Activated CD4-positive, alpha-beta memory T cell treated with anti-CD3 and anti-CD28 coated beads for 36 hours (primary cell): Measurements from ENCODE around the gene KIFAP3. TPM values are rescaled to one million over a fixed set of nuclear protein-coding genes. Genes with fewer than 3 reads are reported as not detected.
A peak's percentile ranks its signal among the peaks of the same experiment; 100 is the strongest.
"Not testable (repeated sequence)": the region's sequence is repeated elsewhere in the genome, so short reads cannot be mapped to it uniquely, and the experiment has no call there.

Experiments
- CTCF ChIA-PET: fragments of 350-600 bp; sonication (Branson Sonifier 250); formaldehyde crosslinking; loops from one replicate; lab custom pipeline; 2021; ENCODE audit warnings: antibody characterized with exemption, inconsistent platforms; lab: Charles Lee
- POLR2A ChIA-PET: fragments of 350-600 bp; sonication (Branson Sonifier 250); formaldehyde crosslinking; loops from one replicate; lab custom pipeline; 2021; ENCODE audit warnings: antibody characterized with exemption; lab: Charles Lee
- DNase-seq: peaks from one replicate; pipeline ENCODE4 v3.0.0-alpha.2; 2020
- H3K27ac Mint-ChIP-seq: one replicate; pipeline ENCODE4 v1.8.0; 2021; ENCODE audit warnings: mixed read lengths
- H3K27me3 Mint-ChIP-seq: one replicate; pipeline ENCODE4 v1.8.0; 2021; ENCODE audit warnings: mixed read lengths
- H3K36me3 Mint-ChIP-seq: one replicate; pipeline ENCODE4 v1.8.0; 2021; ENCODE audit warnings: mixed read lengths
- H3K4me1 Mint-ChIP-seq: one replicate; pipeline ENCODE4 v1.8.0; 2021; ENCODE audit warnings: low read depth, mixed read lengths
- H3K4me3 Mint-ChIP-seq: one replicate; pipeline ENCODE4 v1.8.0; 2021; ENCODE audit warnings: mild to moderate bottlenecking, mixed read lengths
- H3K9me3 Mint-ChIP-seq: one replicate; pipeline ENCODE4 v1.8.0; 2021; ENCODE audit warnings: mixed read lengths
- intact Hi-C: fragments of 100-400 bp; cut with micrococcal nuclease; formaldehyde crosslinking; loops from one replicate; pipeline ENCODE4 v1.15.1; 2023
- total RNA-seq, 2 experiments: library from RNA; stranded (reverse); gene quantifications; one replicate each; pipeline ENCODE4 v1.2.3, GENCODE V29; 2021

The KIFAP3 gene
- total RNA-seq, 2 experiments from 2014 or later: 15.6 to 15.7 TPM

DNA sequence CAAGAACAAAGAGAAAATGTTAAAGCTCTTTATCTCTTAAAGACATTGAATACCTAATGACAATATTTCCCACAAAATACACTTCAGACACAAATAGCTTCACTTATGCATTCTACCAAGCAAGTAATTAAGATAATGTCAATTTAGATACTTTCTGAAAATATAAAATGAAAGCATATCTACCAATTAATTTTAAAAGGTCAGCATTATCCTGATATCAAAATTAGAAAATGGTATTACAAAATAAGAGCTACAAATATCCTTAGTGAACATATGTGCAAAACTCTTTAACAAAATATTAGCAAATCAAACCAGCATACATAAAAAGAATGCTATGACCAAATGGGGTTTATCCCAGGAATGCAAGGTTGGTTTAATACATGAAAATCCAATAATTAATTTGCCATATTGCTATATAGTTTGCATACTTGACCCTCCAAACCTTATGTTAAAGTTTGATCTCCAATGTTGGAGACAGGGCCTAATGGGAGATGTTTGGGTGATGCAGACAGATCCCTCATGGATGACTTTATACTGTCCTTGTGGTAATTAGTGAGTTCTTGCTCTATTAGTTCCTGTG is 4.2 kb upstream of the KIFAP3 start:
- Mint-ChIP-seq H3K9me3 (peaks cover 8% of the 10 kb centered on the region), H3K4me1 (peaks cover 16% of the 10 kb centered on the region), H3K27me3 (peaks cover 3% of the 10 kb centered on the region), H3K36me3 (peaks cover 4% of the 10 kb centered on the region), H3K4me3 (no peak overlapping the region), H3K27ac (no peak overlapping the region)
- intact Hi-C loops: loop anchor here (10.0 kb wide), 1 partner anchor 594 kb away; the partner anchor contains the start of gene SLC19A2
- DNase-seq: no peak
- ChIA-PET CTCF (no interaction called here), POLR2A (no interaction called here)

DNA sequence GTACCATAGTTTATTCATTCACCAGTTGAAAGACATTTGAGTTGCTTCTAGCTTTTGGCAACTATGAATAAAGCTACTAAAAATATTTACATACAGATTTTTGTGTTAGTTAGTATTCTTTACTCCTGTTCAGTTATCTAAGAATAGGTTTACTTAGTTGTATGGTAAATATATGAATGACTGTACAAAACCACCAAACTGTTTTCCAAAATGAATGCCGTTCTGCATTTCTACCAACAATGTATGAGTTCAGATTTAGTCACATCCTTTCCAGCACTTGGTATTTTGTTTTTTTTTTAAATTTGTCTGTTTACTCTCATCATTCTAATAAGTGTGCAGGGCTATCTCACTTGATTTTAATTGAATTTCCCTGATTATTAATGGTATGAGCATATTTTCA is 3.4 kb upstream of the KIFAP3 start:
- peaks cover 2% of the 10 kb centered on the region for H3K27me3 Mint-ChIP-seq
- peaks cover 8% of the 10 kb centered on the region for H3K9me3 Mint-ChIP-seq
- H3K4me1 Mint-ChIP-seq: peaks cover 21% of the 10 kb centered on the region
- ChIA-PET POLR2A (no interaction called here), CTCF (no interaction called here)
- DNase-seq: no peak
- no peak overlapping the region for H3K4me3 Mint-ChIP-seq
- H3K36me3 Mint-ChIP-seq: peaks cover 4% of the 10 kb centered on the region
- intact Hi-C loops: loop anchor here (10.0 kb wide), 1 partner anchor 593 kb away; the partner anchor contains the start of gene SLC19A2
- H3K27ac Mint-ChIP-seq: no peak overlapping the region

DNA sequence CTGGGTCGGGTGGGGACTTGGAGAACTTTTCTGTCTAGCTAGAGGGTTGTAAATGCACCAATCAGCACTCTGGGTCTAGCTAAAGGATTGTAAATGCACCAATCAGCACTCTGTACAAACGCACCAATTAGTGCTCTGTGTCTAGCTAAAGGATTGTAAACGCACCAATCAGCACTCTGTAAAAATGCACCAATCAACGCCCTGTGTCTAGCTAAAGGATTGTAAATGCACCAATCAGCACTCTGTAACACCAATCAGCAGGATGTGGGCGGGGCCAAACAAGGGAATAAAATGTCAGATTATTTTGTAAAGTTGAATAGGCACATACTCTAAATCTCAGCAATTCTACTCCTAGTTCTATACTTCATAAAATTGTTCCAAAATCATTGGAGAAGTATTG is 2.5 kb upstream of the KIFAP3 start:
- intact Hi-C loops: loop anchor here (10.0 kb wide), 1 partner anchor 592 kb away; the partner anchor contains the start of gene SLC19A2

DNA sequence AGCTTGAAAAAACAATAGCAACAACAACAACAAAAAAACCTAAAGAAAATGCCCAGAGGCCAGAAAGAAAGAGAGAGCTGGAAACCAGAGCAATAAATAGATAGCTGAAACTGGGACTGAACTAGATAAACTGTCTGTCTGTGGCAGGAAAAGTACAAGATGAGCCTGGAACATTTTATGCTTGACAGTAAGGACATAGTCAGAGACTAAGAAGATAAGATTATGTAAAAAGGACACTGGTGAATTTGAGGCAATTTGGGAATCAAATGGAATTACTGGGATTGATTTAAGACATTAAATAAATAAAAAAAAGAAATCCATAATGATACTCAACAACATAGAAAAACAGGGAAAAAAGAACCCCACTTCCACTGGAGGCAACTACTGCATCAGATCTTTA is 1.7 kb upstream of the KIFAP3 start:
- CTCF ChIA-PET: no interaction called here
- Mint-ChIP-seq H3K9me3 (peaks cover 8% of the 10 kb centered on the region), H3K4me1 (peaks cover 30% of the 10 kb centered on the region), H3K27me3 (no peaks in the 10 kb centered on the region), H3K27ac (no peak overlapping the region), H3K4me3 (no peak overlapping the region), H3K36me3 (peaks cover 4% of the 10 kb centered on the region)
- POLR2A ChIA-PET: no interaction called here
- intact Hi-C loops: loop anchor here (10.0 kb wide), 1 partner anchor 591 kb away; the partner anchor contains the start of gene SLC19A2
- DNase-seq: no peak

More for the DNA sequence above, 2.5 kb upstream of the KIFAP3 start:
- H3K4me3 Mint-ChIP-seq, H3K36me3 Mint-ChIP-seq, H3K27me3 Mint-ChIP-seq, H3K9me3 Mint-ChIP-seq, POLR2A ChIA-PET, CTCF ChIA-PET, H3K27ac Mint-ChIP-seq: not testable (repeated sequence)
- DNase-seq: peak; percentile 15
- peaks cover 25% of the 10 kb centered on the region for H3K4me1 Mint-ChIP-seq

DNA sequence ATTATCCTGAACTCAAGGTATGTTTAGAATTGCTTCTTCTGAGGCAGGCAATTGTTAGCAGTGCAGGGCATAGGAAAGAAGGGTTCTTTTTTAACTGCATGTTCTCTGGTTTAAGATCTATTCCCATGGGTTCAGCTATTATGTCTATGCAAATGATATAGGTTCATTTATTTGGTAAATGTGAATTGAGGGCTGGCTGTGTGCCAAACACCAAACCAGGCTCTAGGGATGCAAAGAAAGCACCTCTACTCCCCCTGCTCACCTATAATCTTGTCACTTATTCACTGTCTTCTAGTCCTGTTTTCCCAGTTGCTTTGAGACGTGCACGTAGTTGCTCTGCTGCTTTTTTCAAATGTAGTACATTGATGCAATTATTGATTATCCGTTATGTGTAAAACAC is 691 bp upstream of the KIFAP3 start:
- CTCF ChIA-PET: interaction anchor here (1.0 to 1.7 kb wide), 3 partner anchors 13 to 178 kb away, joined by 3 to 4 read pairs (median 4); no protein-coding TSS in a partner anchor
- peak overlapping the region; percentile 96 for H3K4me3 Mint-ChIP-seq
- peaks cover 8% of the 10 kb centered on the region for H3K9me3 Mint-ChIP-seq
- DNase-seq: no peak
- POLR2A ChIA-PET: interaction anchor here (1.3 to 1.8 kb wide), 2 partner anchors 181 to 457 kb away, joined by 5 to 7 read pairs; partner anchors contain the start of genes GORAB and SCYL3
- peaks cover 4% of the 10 kb centered on the region for H3K36me3 Mint-ChIP-seq
- intact Hi-C loops: loop anchor here (10.0 kb wide), 1 partner anchor 590 kb away; the partner anchor contains the start of gene SLC19A2
- peaks cover 40% of the 10 kb centered on the region for H3K4me1 Mint-ChIP-seq
- H3K27me3 Mint-ChIP-seq: no peaks in the 10 kb centered on the region
- H3K27ac Mint-ChIP-seq: peak overlapping the region; percentile 85

DNA sequence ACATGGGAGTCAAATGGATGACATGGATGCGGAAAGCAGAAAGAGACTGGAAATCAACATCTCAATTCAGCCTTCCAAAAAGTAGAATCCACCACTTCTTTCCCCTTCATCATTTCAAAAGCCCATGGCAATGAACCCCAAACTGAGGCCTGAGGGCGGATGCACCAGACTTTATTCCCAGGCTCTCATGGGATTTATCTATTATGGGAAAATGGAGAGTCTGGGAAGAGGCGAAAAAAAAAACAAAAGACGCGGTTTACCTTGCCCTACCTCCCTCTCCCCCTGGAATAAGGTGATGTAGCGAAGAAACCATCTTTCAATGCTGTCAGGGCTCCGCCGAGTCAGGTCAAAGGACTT is 624 bp downstream of the KIFAP3 start:
- ChIA-PET CTCF (interaction anchor here (1.0 to 1.7 kb wide), 4 partner anchors 8 to 1243 kb away, joined by 3 to 4 read pairs (median 3); no protein-coding TSS in a partner anchor), POLR2A (interaction anchor here (1.3 to 1.8 kb wide), 2 partner anchors 180 to 458 kb away, joined by 5 to 7 read pairs; partner anchors contain the start of genes GORAB and SCYL3)
- Mint-ChIP-seq H3K4me3 (peak overlapping the region; percentile 96), H3K36me3 (peaks cover 3% of the 10 kb centered on the region), H3K27ac (peak overlapping the region; percentile 85), H3K9me3 (peaks cover 5% of the 10 kb centered on the region), H3K27me3 (no peaks in the 10 kb centered on the region), H3K4me1 (peaks cover 52% of the 10 kb centered on the region)
- intact Hi-C loops: loop anchor here (1.0 to 10.0 kb wide), 7 partner anchors 42 to 589 kb away; partner anchors contain the start of genes F5, GORAB, SCYL3 and SLC19A2
- DNase-seq: no peak

DNA sequence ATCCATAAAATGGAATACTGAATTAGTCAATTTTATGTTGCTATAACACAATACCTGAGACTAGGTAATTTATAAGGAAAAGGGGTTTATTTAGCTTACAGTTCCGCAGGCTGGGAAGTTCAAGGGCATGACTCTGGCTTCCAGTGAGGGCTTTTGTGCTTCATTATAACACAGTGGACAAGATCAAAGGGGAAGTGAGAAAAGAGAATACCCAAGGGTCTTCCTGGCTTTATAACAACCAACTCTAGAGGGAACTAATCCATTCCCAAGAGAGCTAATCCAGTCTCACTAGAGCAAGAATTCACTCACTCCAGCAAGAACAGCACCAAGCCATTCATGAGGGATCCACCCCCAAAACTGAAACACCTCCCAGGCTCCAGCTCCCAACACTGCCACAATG is 3.1 kb downstream of the KIFAP3 start:
- peaks cover 69% of the 10 kb centered on the region for H3K4me1 Mint-ChIP-seq
- ChIA-PET CTCF (interaction anchor here (0.6 kb wide), 1 partner anchor 1237 kb away, joined by 3 read pairs; no protein-coding TSS in a partner anchor), POLR2A (no interaction called here)
- no peak overlapping the region for H3K27ac Mint-ChIP-seq
- H3K4me3 Mint-ChIP-seq: no peak overlapping the region
- no peak for DNase-seq
- H3K9me3 Mint-ChIP-seq: no peaks in the 10 kb centered on the region
- H3K27me3 Mint-ChIP-seq: no peaks in the 10 kb centered on the region
- H3K36me3 Mint-ChIP-seq: peaks cover 2% of the 10 kb centered on the region
- intact Hi-C loops: loop anchor here (5.0 to 10.0 kb wide), 4 partner anchors 39 to 587 kb away; partner anchors contain the start of genes F5 and SLC19A2

DNA sequence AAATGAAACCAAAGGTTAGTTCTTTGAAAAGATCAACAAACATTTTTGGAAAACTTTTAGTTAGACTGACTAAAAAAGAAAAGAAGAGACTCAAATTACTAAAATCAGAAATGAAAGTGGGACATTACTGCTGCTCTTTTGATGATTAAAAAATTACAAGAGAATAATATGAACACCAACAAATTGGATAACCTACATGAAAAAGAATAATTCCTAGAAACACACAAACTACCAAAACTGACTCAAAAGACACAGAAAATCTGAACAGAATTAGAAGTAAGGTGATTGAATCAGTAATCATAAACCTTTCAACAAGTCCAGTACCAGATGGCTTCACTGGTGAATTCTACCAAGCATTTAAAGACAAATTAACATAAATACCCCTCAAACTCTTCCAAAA is 5.6 kb downstream of the KIFAP3 start:
- Mint-ChIP-seq H3K36me3 (peaks cover 2% of the 10 kb centered on the region), H3K27ac (peak overlapping the region; percentile 39), H3K9me3 (no peaks in the 10 kb centered on the region), H3K27me3 (no peaks in the 10 kb centered on the region), H3K4me3 (peak overlapping the region; percentile 53), H3K4me1 (peaks cover 56% of the 10 kb centered on the region)
- intact Hi-C loops: loop anchor here (5.0 kb wide), 1 partner anchor 372 kb away; no protein-coding TSS in a partner anchor
- ChIA-PET POLR2A (no interaction called here), CTCF (no interaction called here)
- no peak for DNase-seq

DNA sequence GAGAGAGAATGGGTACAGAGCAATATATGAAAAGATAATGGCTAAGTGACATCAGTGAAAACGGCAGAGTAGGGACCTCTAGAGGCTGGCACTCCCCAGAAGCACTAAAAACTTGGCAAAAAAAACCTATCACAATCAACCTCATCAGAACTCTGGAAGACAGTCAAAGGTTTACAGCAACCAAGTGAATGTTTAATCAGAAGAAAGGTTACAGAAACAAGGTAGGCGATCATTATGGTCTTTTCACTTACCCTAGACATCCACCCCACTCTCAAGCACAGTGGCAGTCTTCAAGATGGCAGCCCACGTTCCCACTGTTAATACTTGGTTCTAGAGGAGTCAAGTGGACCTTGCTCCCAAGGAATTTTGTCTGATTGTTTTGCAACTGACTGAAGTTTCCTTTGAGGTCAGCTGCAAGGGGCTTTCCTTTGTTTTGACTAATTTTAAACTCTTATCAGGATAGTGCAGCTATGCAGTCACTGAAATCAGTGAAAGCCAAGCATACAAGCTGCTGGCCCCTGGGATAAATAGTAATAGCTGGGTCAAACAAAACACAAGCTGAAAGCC is 7.2 kb downstream of the KIFAP3 start:
- Mint-ChIP-seq H3K4me1 (peaks cover 53% of the 10 kb centered on the region), H3K27ac (no peak overlapping the region), H3K9me3 (no peaks in the 10 kb centered on the region), H3K36me3 (peaks cover 4% of the 10 kb centered on the region), H3K4me3 (no peak overlapping the region), H3K27me3 (no peaks in the 10 kb centered on the region)
- ChIA-PET POLR2A (no interaction called here), CTCF (interaction anchor here (0.5 to 0.6 kb wide), 2 partner anchors 596 to 928 kb away, joined by 3 read pairs; no protein-coding TSS in a partner anchor)
- intact Hi-C loops: loop anchor here (5.0 kb wide), 1 partner anchor 370 kb away; no protein-coding TSS in a partner anchor
- no peak for DNase-seq

DNA sequence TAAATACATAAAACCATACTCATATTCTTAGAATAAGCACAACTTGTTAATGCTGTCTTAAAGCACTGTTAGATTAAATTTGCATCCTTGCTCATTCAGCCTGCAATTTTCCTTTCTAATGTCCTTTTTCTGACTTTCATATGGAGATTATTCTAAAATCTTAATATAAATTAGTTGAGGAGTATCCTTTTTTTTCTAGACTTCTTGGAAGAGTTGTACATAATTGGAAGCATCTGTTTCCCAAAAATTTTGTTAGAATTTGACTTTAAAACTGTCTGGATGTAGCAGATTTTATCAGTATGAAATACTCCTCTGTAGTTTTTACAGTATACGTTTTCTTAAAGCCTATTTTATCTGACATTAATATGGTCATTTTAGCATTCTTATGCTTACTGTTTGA is 9.7 kb downstream of the KIFAP3 start:
- H3K36me3 Mint-ChIP-seq: peaks cover 11% of the 10 kb centered on the region
- no peak overlapping the region for H3K4me3 Mint-ChIP-seq
- ChIA-PET POLR2A (no interaction called here), CTCF (no interaction called here)
- H3K4me1 Mint-ChIP-seq: peaks cover 34% of the 10 kb centered on the region
- no peaks in the 10 kb centered on the region for H3K27me3 Mint-ChIP-seq
- no peak overlapping the region for H3K27ac Mint-ChIP-seq
- intact Hi-C loops: loop anchor here (5.0 kb wide), 1 partner anchor 368 kb away; no protein-coding TSS in a partner anchor
- H3K9me3 Mint-ChIP-seq: peaks cover 7% of the 10 kb centered on the region
- no peak for DNase-seq

DNA sequence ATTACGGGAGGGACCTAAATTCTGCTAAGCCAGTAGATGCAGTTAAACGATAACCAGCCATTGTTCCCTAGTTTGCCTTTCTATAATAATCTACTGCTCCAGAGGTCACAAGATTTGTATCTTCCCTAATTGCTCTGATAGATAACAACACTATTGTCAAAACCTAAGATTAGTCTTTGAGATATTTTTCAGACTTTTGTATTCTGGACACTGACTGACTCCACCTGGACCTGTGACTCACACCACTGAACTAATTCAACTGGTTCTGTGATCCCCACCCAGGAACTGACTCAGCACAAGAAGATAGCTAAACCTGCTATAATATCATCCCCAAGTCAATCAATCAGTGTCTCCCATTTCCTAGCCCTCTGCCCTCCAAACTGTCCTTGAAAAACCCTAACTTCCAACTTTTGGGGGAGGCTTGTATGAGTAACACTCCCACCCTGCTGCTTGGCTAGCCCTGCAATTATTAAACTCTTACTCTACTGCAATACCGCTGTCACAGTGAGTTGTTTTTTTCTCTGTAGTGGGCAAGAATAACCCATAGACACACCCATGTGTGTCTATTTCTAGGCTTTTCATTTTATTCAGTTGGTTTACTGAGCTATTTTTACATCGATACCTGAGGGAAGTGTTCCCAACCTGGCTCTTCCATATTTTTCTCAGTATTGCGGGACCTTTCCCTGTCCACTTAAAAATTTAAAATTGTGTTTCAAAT is 11.2 kb downstream of the KIFAP3 start:
- H3K36me3 Mint-ChIP-seq: peaks cover 9% of the 10 kb centered on the region
- no peak overlapping the region for H3K27ac Mint-ChIP-seq
- H3K4me3 Mint-ChIP-seq: no peak overlapping the region
- no peaks in the 10 kb centered on the region for H3K27me3 Mint-ChIP-seq
- CTCF ChIA-PET: no interaction called here
- no peak for DNase-seq
- H3K4me1 Mint-ChIP-seq: peaks cover 19% of the 10 kb centered on the region
- POLR2A ChIA-PET: no interaction called here
- intact Hi-C loops: no loop called here
- H3K9me3 Mint-ChIP-seq: peaks cover 7% of the 10 kb centered on the region
